RKO (cell line): Measurements from ENCODE around the gene TMEM60.
"Not testable (repeated sequence)": the region's sequence is repeated elsewhere in the genome, so short reads cannot be mapped to it uniquely, and the experiment has no call there.

Experiments
- DNase-seq: peaks from one replicate; pipeline ENCODE4 v3.0.0-alpha.2; 2016; ENCODE audit warnings: low spot score

Gene TMEM60

GRCh38 chr7:77811516-77812289 lies 13.5 kb upstream of the TMEM60 start:
- no peak for DNase-seq

GRCh38 chr7:77808517-77808916 lies 10.3 kb upstream of the TMEM60 start:
- no peak for DNase-seq

GRCh38 chr7:77806425-77806824 lies 8.2 kb upstream of the TMEM60 start:
- DNase-seq, result no peak

GRCh38 chr7:77802557-77803405 lies 4.5 kb upstream of the TMEM60 start:
- no peak for DNase-seq

GRCh38 chr7:77800730-77801129 lies 2.5 kb upstream of the TMEM60 start:
- DNase-seq, result no peak

- no peak for DNase-seq
Observed at GRCh38 chr7:77800158-77800557, 1.9 kb upstream of the TMEM60 start.

GRCh38 chr7:77799078-77799964 lies 1.1 kb upstream of the TMEM60 start:
- DNase-seq, result peak; percentile 74

- DNase-seq, result peak; percentile 47
Observed at GRCh38 chr7:77797734-77798393, 370 bp downstream of the TMEM60 start.

- no peak for DNase-seq
Observed at GRCh38 chr7:77796960-77797359, 1.3 kb downstream of the TMEM60 start.

- no peak for DNase-seq
Observed at GRCh38 chr7:77796109-77796508, 2.1 kb downstream of the TMEM60 start.

GRCh38 chr7:77794000-77794399 lies 4.2 kb downstream of the TMEM60 start:
- DNase-seq, result no peak

- no peak for DNase-seq
Observed at GRCh38 chr7:77791956-77792355, 6.3 kb downstream of the TMEM60 start.

- no peak for DNase-seq
Observed at GRCh38 chr7:77791336-77791735, 6.9 kb downstream of the TMEM60 start.

GRCh38 chr7:77788327-77788902 lies 9.8 kb downstream of the TMEM60 start:
- DNase-seq, result no peak

- no peak for DNase-seq
Observed at GRCh38 chr7:77786741-77787140, 11.5 kb downstream of the TMEM60 start.

- DNase-seq, result no peak
Observed at GRCh38 chr7:77786018-77786417, 12.2 kb downstream of the TMEM60 start.

- not testable (repeated sequence) for DNase-seq
Observed at GRCh38 chr7:77784426-77784825, 13.8 kb downstream of the TMEM60 start.

- no peak for DNase-seq
Observed at GRCh38 chr7:77783545-77783944, 14.7 kb downstream of the TMEM60 start.

- DNase-seq, result no peak
Observed at GRCh38 chr7:77783111-77783510, 15.1 kb downstream of the TMEM60 start.

- DNase-seq, result no peak
Observed at GRCh38 chr7:77782383-77782782, 15.9 kb downstream of the TMEM60 start.

- no peak for DNase-seq
Observed at GRCh38 chr7:77778535-77778934, 19.7 kb downstream of the TMEM60 start.
